Stromal cell of bone marrow (primary cell): ENCODE measurements around the gene CDH20.
A peak's percentile ranks its signal among the peaks of the same experiment; 100 is the strongest.

Experiments
- DNase-seq: peaks from one replicate; pipeline ENCODE4 v3.0.0-alpha.2; 2012; ENCODE audit warnings: low read depth

Gene CDH20

DNA sequence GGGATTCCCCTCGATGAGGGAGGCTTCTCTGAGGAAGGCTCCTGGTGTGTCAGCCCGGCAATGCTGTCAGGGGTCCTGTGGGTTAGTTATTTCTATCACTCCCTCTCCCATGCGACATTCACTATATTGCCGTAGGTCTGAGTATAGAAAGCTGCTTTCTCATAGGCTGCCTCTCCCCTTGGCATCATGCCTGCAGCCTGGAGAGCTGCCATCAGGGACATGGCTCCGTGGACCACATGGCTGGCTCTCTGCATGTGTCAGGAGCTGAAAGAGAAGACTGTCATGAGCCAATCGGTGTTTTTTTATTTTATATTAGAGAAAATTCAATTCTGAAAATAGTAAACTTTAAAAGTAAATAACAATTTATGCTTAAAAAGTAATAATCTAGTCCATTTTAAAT, 198.0 kb downstream of the CDH20 start:
- no peak for DNase-seq

DNA sequence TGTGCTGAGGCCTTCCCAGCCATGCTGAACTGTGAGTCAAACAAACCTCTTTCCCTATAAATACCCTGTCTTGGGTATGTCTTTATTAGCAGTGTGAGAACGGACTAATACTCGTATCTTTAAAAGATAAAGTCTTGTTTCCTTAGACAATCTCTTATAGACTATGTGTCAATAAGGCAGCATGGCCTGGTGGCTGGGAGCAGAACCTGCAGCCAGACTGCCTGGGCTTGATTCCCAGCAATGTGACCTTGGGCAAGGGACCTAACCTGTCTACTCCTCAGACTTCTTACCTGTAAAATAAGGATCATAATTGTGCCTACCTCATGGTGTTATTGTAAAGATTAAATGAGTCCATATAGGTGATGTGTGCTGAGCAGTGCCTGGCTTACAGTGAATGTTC, 198.7 kb downstream of the CDH20 start:
- no peak for DNase-seq

DNA sequence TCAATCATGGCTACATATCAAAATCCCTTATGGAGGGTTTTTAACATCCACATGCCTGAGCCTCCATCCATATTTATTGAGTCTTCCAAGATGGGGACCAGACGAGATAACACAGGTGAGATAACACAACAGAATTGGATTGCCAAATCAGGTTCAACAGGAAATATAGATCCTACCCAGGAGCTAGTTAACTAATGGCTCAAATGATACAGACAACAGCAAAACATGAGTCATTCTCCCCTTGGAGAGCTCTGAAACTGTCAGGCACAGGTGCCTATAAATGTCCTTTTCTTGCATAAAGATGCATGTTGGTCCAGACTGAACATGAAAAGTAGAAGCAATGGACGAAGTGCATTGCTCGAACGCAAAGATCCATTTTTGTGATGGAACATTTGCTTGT, 202.2 kb downstream of the CDH20 start:
- DNase-seq, result no peak

DNA sequence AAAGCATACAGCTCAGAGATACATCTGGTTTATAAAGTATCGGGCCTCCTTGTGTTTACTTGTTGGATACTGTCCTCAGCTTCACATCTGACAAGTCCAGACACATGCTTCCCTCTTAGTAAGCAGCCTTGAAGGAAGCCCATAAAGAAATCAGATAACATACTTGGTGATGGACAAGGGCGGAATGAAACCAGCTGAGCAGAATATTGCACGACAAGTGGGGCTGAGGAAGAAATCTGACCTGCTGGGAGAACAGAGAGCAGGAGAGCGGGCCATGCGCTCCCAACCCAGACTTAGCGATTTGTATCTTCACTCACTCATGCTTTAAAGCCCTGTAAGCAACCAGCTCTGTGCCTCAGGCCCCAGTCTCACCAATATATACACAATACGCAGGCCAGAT, 208.4 kb downstream of the CDH20 start:
- DNase-seq, result no peak

DNA sequence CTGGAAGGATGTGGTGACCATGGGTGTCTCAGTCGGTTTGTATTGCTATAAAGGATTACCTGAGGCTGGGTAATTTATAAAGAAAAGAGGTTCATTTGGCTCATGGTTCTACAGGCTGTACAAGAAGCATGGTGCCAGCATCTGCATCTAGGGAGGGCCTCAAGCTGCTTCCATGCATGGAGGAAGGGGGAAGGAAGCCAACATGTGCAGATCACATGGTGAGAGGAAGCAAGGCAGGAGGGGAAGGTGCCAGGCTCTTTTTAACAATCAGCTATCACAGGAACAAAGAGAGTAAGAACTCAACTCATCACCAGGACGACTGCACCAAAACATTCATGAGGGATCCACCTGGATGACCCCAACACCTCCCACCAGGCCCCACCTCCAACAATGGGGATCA, 209.4 kb downstream of the CDH20 start:
- no peak for DNase-seq

DNA sequence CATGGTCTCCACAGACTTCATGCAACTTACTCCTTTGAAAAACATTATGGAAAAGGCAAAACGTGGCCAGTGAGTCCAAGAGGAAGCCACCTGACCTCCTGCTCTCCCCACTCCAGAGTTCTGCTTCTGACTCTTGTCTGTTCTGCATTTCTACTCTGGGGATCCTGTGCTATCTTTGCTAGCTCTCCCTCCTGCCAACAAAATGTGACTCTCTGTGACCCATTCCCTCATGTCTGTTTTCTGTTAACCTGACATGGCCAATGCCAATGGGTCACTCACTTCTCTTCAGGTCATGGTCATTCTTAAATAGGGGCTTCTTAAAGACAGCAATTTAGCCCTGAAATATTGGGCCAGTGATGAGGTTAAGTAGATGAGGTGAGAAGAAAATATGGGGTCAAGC, 210.3 kb downstream of the CDH20 start:
- DNase-seq, result no peak

DNA sequence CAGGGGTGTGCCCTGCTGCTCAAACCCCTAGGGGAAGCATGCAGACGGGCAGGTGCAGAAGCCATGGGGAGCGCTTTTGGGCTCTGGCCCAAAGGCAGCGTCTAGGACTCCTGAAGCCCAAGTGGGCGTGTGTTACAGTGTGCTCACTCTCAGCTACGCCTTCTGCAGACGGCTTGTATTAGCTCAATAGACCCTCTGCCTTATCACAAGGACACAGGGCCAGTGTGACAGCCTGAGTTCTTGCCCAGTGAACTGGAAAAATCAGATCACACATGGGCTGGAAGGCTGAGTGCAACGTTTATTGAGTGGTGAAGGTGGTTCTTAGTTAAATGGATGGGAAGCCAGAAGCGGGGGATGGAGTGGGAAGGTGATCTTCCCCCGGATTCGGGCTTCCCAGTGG, 210.9 kb downstream of the CDH20 start:
- DNase-seq, result no peak

DNA sequence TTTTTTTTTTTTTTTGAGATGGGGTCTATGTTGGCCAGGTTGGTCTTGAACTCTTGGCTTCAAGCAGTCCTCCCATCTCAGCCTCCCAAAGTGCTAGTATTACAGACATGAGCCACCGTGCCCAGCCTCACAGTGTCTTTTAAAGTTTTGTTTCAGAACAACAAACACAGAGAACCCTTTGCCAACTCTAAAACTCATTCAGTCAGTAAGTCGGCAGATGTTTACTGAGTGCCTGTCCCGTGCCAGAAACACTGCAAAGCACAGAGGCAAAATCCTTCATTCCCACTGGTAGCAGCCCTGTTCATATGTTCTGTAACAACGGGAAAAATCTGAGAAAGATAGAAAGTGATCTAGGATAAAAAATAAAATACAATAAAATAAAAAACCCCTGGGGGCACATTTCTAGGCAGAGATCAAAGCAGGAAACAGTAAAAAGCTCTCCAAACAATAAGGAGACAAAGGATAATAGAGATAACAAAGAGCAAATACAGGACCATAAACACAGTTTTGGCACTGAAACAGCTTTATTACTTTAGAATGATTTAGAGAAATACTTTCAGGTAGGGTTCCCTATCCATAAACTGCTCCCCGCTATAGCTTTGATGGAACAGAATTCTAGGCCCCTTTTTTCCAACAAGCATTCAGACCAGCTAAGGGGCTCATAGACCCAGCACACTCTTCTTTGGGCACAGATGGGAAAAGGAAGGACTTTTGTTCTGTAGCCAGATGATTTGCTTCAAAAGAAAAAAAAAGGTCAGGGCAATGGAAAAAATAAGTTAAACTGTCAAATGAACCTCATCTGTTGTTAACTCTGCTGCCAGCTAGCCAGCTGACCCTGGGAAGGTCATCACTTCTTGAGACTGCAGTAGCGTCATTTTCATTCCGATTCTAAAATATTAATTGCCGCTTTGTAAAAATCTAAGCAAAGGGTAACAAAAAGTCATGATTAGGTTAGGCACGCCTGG, 212.3 kb downstream of the CDH20 start:
- DNase-seq, result no peak

DNA sequence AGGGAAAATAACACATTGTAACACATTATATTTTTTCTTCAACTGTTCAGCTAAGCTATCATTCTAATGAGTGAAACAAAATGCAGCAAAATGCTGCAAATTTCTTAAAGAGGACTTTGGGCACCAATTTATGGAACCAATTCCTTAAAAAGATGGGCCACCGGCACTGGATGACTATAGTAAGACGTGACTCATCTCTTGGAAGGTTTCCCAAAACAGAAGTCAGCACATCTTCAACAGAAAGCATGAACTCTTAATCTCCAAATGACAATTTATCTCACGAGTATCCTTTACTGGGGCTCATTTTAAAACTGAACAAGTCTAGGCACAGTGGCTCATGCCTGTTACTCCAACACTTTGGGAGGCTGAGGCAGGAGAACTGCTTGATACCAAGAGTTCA, 213.4 kb downstream of the CDH20 start:
- peak; percentile 62 for DNase-seq

DNA sequence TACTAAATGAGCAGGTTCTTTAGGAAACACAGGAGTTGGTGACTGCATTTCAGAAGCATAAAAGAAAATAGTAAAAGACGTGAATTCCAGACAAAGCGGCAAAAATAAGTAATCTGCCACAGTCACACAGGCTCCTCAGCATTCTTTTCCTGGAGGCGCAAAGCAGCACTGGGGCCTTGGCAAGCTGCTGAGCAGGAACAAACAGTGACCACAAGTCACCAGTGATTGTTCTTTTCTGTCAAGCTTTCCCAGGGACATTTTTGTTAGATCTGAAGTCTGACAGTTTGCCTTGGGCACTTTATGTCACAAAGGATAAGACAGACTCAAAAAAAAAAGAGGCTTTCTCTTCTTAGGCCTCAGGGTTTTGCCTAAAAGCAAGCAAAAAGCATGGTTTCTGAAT, 216.2 kb downstream of the CDH20 start:
- DNase-seq, result no peak

DNA sequence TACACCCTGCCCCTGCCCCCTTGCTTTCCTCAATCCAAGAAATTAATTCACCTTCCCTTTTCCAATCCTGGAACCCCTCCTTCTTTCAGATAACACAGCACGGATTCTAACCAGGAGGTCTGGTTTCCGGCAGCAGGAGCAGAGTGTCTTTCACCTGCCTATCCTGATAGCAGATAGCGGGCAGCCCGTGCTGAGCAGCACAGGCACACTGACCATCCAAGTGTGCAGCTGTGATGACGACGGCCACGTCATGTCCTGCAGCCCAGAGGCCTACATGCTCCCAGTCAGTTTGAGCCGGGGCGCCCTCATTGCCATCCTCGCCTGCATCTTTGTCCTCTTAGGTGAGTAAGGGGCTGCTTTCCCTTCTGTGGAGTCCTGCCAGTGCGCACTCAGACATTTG, 216.7 kb downstream of the CDH20 start:
- DNase-seq, result no peak

DNA sequence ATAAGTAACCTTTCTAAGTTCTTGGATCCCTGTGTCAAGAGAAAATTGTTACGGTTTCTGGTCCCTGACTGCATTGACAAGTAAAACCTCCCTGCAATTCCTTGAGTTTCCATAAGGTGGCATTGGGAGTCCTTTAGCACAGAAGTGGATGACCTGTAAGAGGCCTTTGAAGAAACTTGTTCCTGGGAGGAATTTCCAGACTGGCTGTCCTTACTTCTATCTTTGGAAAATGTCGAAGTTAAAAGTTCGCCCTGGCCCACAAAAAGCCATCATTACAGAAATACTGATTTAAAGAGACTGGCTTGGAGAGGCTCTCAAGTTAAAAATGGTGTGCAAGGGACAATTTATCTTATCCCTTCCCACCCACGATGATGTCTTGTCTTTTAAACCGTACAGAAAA, 218.4 kb downstream of the CDH20 start:
- peak; percentile 51 for DNase-seq

DNA sequence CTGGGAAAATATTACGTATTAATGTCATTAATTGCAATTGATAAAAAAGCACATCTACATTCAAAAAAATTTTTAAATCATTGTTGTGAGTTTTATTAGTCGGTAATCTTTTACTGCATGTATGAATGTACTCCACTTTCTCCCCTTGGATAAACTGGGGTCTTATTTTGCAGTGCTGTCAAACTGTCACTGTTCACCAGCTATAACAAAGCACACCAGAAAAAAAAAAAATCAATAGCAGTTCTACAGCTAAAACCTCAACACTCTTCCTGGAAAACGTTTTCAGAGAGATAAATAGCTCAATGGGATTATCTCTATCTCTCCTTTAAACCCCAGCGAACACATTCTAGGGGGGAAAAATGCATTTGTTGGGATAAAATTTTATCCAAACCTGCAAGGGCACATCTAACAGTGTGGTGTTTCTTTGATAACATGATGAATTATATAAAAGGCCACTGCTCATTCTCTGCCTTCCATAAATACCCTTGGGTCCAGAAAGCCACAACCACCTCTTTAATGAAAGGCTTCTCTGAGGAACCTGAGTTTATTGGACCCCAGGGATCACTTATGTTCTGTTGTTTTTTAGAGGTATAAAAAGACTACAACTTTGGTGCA, 219.9 kb downstream of the CDH20 start:
- no peak for DNase-seq

DNA sequence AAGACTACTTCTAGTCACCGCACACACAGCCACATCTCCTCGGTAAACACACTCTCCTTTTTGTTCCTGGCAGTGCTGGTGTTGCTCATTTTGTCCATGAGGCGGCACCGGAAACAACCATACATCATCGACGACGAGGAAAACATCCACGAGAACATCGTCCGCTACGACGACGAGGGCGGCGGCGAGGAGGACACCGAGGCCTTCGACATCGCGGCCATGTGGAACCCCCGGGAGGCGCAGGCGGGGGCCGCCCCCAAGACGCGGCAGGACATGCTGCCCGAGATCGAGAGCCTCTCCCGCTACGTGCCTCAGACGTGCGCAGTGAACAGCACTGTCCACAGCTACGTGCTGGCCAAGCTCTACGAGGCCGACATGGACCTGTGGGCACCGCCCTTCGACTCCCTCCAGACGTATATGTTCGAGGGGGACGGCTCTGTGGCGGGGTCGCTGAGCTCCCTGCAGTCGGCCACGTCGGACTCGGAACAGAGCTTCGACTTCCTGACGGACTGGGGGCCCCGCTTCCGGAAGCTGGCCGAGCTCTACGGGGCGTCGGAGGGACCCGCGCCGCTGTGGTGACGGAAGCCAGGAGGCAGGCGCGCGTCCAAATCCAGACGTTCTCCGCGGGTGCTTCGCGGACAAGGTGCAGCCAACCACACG, 221.0 kb downstream of the CDH20 start:
- no peak for DNase-seq

DNA sequence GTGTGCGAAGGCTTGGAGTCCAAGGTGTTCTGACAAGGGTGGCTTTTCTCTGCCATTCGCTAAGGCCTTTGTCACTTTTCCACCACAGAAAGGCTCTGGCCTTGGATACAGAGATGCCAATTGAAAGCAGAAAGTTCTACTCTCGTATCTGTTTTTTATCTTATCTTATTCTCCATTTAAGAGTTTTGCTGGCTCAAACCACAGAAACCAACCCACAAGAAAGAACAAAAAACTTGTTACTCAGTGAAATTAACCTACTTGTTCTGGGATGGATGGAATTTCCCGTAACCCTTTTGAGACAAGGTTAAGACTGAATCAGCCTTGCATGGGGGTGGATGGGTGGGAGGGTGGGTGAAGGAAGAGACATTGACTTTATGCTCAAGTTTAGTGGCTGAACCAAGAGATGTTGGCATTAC, 221.7 kb downstream of the CDH20 start:
- DNase-seq, result no peak

DNA sequence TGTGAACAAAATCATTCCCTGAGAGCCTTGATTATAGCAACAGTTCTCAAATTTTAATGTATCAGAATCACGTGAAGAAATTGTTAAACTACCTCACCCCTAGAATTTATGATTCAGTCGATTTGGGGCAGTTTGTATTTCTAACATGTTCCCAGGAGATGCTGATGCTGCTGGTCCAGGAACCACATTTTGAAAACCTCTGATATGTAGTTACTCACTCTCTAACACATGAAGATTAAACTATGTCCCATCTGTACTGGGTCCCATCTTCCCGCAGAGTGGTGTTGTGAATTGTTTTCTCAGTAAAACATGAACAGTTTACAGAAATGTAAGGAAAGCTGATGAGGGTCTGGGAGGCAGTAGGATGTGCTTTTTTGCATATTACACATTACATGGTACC, 223.1 kb downstream of the CDH20 start:
- no peak for DNase-seq

DNA sequence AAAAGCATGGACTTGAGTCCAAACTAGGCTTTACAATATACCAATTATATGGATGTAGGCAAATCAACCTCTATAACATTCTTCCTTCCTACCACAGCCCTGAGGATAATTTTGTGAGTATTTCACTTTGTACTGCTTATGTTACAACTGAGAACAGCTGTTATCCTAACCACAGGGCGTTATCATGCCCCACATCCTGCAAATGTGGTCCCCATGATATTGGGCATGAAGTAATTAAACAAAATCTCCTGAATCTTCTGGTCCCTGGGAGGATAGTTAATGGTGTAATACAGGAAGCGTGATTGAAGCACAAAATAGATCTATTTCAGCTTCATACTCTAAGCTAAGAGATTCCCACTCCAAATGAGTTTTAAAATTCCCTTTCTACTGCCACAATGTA, 223.6 kb downstream of the CDH20 start:
- no peak for DNase-seq

DNA sequence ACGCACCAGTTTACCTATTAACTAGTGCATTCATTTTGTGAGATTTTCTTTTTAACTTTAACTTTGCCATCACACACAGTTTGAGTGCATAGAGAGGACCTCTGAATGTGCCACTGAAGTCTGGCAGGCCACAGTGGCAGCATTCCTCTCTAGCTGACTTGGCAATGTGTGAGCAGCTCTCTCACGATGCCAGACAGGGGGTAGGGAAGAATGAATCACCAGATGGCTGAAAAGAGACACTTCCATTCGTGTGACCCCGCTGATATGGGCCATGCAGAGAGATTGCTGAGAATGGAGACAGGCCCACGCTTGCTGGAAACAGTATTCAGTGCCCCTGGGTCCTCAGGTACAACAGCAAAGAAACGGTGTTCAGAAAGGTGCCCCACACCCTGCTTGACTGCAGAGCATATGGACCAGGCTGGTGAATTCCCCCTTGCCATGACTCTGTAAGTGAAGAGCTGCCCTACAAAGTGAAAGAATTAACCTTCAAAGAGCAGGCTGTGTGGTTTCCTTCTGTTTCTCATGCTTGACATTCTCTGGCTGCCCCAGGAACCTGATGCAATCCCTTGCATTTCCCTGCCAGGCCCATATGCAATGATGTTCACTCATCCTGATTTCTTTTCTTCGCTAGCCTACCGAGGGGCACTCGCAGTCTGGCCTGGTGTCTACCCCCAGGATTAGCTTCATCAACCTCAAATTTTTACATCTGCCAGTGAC, 236.1 kb downstream of the CDH20 start:
- no peak for DNase-seq

DNA sequence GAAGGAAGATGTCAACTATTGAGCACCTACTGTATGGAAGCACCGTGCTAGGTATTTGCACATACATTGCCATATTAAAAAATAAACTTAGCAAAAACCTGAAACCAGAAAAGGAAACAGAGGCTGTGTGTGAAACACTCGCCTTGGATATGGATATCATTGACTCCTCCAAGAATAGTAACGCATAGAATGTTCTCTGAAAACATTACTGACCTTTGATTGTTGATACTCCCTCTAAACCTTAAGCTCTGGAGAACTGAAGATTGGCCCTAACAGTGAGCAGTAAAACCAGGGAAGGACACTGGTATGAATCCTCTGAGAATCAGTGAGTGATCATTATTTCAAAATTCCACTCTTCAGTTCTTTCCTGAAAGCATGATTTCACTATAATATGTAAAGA, 236.8 kb downstream of the CDH20 start:
- DNase-seq, result no peak

DNA sequence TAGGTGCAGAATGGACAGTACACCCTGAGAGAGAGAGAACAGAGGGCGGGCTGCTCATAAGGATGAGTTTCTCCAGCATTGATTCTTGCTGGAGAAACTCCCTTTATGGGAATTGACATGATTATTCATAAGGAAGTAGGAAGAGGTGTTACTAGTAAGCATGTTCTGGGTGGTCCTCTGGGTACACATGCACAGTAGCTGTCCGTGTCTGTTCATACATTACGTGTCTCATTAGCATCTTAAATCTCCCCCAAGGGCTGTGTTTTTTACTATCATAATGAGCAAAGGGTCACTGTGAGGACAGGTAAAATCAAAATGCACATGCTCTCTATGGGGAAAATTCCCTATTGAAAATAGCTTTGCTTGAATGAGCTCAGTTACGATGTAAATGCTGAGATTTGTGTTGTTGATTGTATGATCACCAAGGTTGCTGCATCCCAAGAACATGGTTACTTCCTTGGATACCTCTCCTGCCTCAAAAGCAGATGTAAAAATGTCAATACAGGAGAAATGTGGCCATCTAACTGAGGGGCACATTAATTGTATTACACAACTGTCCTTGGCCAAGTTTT, 238.9 kb downstream of the CDH20 start:
- DNase-seq, result no peak

DNA sequence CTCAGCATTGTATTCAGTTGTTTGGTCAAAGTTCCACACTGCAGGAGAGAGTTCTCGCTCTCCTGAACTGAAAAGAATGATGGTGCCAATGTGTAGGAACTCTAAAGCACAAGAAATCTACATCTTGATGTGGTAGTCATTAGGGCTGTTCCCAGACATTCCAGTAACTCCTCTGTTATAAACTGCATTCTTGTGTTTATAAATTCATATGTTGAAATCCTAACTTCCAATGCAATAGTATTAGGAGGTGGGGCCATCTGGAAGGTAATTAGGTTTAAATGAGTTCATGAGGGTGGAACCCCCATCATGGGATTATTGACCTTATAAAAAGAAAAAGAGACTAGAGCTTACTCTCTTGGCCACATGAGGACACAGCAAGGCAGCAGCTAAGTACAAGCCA, 239.6 kb downstream of the CDH20 start:
- DNase-seq, result no peak

DNA sequence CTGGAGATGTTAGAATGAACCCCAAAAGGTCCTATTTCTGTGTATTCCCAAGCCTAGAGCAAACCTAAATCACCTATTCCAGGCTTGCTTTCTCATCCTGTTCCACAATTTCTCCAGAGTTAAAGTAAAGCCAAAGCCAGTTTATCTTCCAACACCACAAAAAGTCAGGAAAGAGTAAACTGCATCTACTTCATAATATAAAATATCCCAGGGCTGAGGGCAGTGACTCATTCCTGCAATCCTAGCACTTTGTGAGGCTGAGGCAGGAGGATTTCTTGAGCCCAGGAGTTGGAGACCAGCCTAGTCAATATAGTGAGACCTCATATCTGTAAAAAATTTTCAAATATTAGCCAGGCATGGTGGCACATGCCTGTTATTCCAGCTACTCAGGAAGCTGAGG, 241.4 kb downstream of the CDH20 start:
- DNase-seq, result no peak
